ENCODE results near the gene PLAAT4.

DNA sequence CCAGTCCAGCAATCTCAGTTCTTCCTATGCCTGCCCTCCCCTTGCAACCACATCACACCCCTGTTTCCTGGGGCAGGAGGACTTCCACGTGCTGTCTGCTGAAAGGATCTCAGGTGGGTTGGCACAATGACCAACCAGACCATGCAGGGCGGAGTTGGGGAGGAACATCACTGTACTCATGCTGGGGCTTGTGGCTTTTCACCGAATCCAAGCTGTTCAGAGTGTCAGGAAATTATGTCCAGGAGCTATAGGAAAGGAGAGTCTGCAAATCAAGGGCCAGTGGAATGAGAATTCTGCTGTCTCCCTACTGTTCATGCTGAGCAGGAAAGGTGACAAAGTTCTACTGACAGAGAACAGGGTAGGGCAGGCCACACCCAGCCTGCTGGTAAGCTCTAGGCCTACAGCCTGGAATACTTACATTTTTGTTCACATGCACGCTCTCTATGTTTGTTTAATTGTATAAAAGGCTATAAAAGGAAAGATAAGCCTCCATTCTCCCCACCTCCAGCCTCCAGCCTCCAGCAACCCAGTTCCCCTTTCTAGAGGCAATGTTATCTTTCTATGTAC, 28.3 kb downstream of the PLAAT4 start:
- TF ChIP-seq CTCF (IDR thresholded peaks at IDR 0.05) (no peak), POLR2A (IDR thresholded peaks at IDR 0.05) (no peak)
